PC-9 (cell line): Measurements from ENCODE around the gene ARHGEF12. TPM values are rescaled to one million over a fixed set of nuclear protein-coding genes. Genes with fewer than 3 reads are reported as not detected.

Source experiments
- BruUV-seq: library from RNA; stranded (reverse); fragments of 400-500 nt; replicated peaks from 2 replicates; lab custom pipeline; 2021; lab: Mats Ljungman, UMichigan
- CTCF ChIA-PET: fragments of 300-600 bp; sonication (Branson Sonifier 250); formaldehyde crosslinking; loops from one replicate; lab custom pipeline; 2022; ENCODE audit warnings: antibody characterized with exemption; lab: Charles Lee
- POLR2A ChIA-PET: fragments of 300-600 bp; sonication (Branson Sonifier 250); formaldehyde crosslinking; loops from one replicate; lab custom pipeline; 2022; ENCODE audit warnings: antibody characterized with exemption; ENCODE audit not compliant: unreplicated experiment; lab: Charles Lee
- DNase-seq, 2 experiments: peaks; one replicate each; pipeline versions ENCODE4 v3.0.0 to v3.0.0-alpha.2; 2015 to 2022; ENCODE audit warnings: mixed read lengths in 1 of 2
- H2AFZ ChIP-seq: fragments of 200-600 bp; sonication (generic); 2 replicates; pipeline ENCODE4 v1.8.1; 2017; ENCODE audit warnings: antibody characterized with exemption
- H3F3A ChIP-seq: fragments of 200-600 bp; sonication (generic); 2 replicates; pipeline ENCODE4 v1.8.1; 2017; ENCODE audit warnings: antibody characterized with exemption, mild to moderate bottlenecking, low read depth; ENCODE audit not compliant: insufficient read depth
- H3K27ac ChIP-seq: fragments of 200-600 bp; sonication (generic); 2 replicates; pipeline ENCODE4 v1.6.1; 2016; ENCODE audit warnings: mixed run types
- H3K27me3 ChIP-seq: fragments of 200-600 bp; sonication (generic); 2 replicates; pipeline ENCODE4 v1.6.1; 2016; ENCODE audit warnings: low read depth, mixed run types; ENCODE audit not compliant: insufficient read depth
- H3K36me3 ChIP-seq: fragments of 200-600 bp; sonication (generic); 2 replicates; pipeline ENCODE4 v1.6.1; 2016; ENCODE audit warnings: low read depth, mixed run types
- H3K4me1 ChIP-seq: fragments of 200-600 bp; sonication (generic); replicated peaks from 2 replicates; pipeline ENCODE4 v1.6.1; 2016; ENCODE audit warnings: mixed run types; ENCODE audit not compliant: insufficient read depth
- H3K4me2 ChIP-seq: fragments of 200-600 bp; sonication (generic); 2 replicates; pipeline ENCODE4 v1.6.1; 2017; ENCODE audit warnings: mixed run types
- H3K4me3 ChIP-seq: fragments of 200-600 bp; sonication (generic); 2 replicates; pipeline ENCODE4 v1.6.1; 2016; ENCODE audit warnings: mixed run types
- H3K79me2 ChIP-seq: fragments of 200-600 bp; sonication (generic); 2 replicates; pipeline ENCODE4 v1.6.1; 2017; ENCODE audit warnings: low read depth, mixed run types
- H3K9me2 ChIP-seq: fragments of 200-600 bp; sonication (generic); 2 replicates; pipeline ENCODE4 v1.8.1; 2017; ENCODE audit warnings: mild to moderate bottlenecking; ENCODE audit not compliant: insufficient read depth
- H3K9me3 ChIP-seq: fragments of 200-600 bp; sonication (generic); 2 replicates; pipeline ENCODE4 v1.8.1; 2016; ENCODE audit warnings: low read depth; ENCODE audit not compliant: insufficient read depth
- H4K20me1 ChIP-seq: fragments of 200-600 bp; sonication (generic); 2 replicates; pipeline ENCODE4 v1.8.1; 2017; ENCODE audit not compliant: insufficient read depth
- CTCF ChIP-seq: fragments of 200-600 bp; sonication (generic); conservative IDR thresholded peaks from 2 replicates; pipeline ENCODE4 v1.6.1; 2017; ENCODE audit warnings: mixed run types, antibody characterized with exemption, mild to moderate bottlenecking, moderate library complexity
- EZH2 ChIP-seq: fragments of 200-600 bp; sonication (generic); IDR thresholded peaks from 2 replicates; pipeline ENCODE4 v1.8.0; 2017; ENCODE audit warnings: antibody characterized with exemption, low read depth
- intact Hi-C: fragments of 100-400 bp; cut with micrococcal nuclease; formaldehyde crosslinking; loops from one replicate; pipeline ENCODE4 v1.10.0; 2022; ENCODE audit not compliant: unreplicated experiment
- total RNA-seq: library from RNA; stranded (reverse); gene quantifications from 2 replicates; pipeline ENCODE4 v1.2.3, GENCODE V29; 2021

Gene ARHGEF12
- total RNA-seq, 1 experiment from 2014 or later = 76.5 TPM

- Histone ChIP-seq H3K27ac (no peak overlapping the region), H3K27me3 (no peaks in the 10 kb centered on the region), H3K9me3 (no peaks in the 10 kb centered on the region), H3K4me1 (peaks cover 43% of the 10 kb centered on the region), H4K20me1 (no peaks in the 10 kb centered on the region), H2AFZ (no peak overlapping the region), H3K36me3 (no peaks in the 10 kb centered on the region), H3K79me2 (no peaks in the 10 kb centered on the region), H3K4me2 (no peak overlapping the region), H3K4me3 (no peak overlapping the region), H3F3A (peaks cover 46% of the 10 kb centered on the region), H3K9me2 (no peaks in the 10 kb centered on the region)
- ChIA-PET CTCF (no interaction called here), POLR2A (no interaction called here)
- no peak for DNase-seq
- TF ChIP-seq CTCF (no peak), EZH2 (no peak)
- intact Hi-C loops = no loop called here
- no TSS peak for BruUV-seq
Observed at GRCh38 chr11:120327311-120327710, 8.9 kb upstream of the ARHGEF12 start.

- ChIA-PET CTCF (no interaction called here), POLR2A (no interaction called here)
- Histone ChIP-seq H3K9me3 (no peaks in the 10 kb centered on the region), H3K27me3 (no peaks in the 10 kb centered on the region), H3K4me3 (no peak overlapping the region), H3F3A (peaks cover 45% of the 10 kb centered on the region), H3K4me1 (peaks cover 65% of the 10 kb centered on the region), H3K79me2 (no peaks in the 10 kb centered on the region), H3K9me2 (no peaks in the 10 kb centered on the region), H3K27ac (no peak overlapping the region), H3K4me2 (no peak overlapping the region), H3K36me3 (no peaks in the 10 kb centered on the region), H4K20me1 (no peaks in the 10 kb centered on the region), H2AFZ (no peak overlapping the region)
- no peak for TF ChIP-seq CTCF
- TF ChIP-seq EZH2 = no peak
- intact Hi-C loops = no loop called here
- no TSS peak for BruUV-seq
- DNase-seq = no peak
Observed at GRCh38 chr11:120329556-120329955, 6.7 kb upstream of the ARHGEF12 start.

GRCh38 chr11:120330045-120330444, 6.2 kb upstream of the ARHGEF12 start:
- Histone ChIP-seq H3K4me2 (no peak overlapping the region), H3K79me2 (no peaks in the 10 kb centered on the region), H2AFZ (no peak overlapping the region), H3K36me3 (no peaks in the 10 kb centered on the region), H3K4me1 (peaks cover 63% of the 10 kb centered on the region), H4K20me1 (no peaks in the 10 kb centered on the region), H3F3A (peaks cover 43% of the 10 kb centered on the region), H3K27me3 (no peaks in the 10 kb centered on the region), H3K27ac (no peak overlapping the region), H3K9me3 (no peaks in the 10 kb centered on the region), H3K4me3 (no peak overlapping the region), H3K9me2 (no peaks in the 10 kb centered on the region)
- peak in 1 of 2 experiments; percentile 28 for DNase-seq
- CTCF ChIA-PET = no interaction called here
- TF ChIP-seq CTCF (no peak), EZH2 (no peak)
- BruUV-seq = no TSS peak
- POLR2A ChIA-PET = no interaction called here
- intact Hi-C loops = loop anchor here (2.0 to 10.0 kb wide), 2 partner anchors 13 to 175 kb away; no protein-coding TSS in a partner anchor
